Gastrocnemius medialis (tissue), 4 donors: ENCODE measurements around the gene SHF.

Source experiments
- CTCF ChIP-seq, 5 experiments: fragments of 450-650 bp in 3 of 5; fragments of 200-600 bp in 2 of 5; sonication (generic) in 2 of 5; IDR thresholded peaks in 4 of 5; conservative IDR thresholded peaks in 1 of 5; 1 replicate in 4 of 5; 2 replicates in 1 of 5; pipeline ENCODE4 v1.5.1; 2016 to 2019; ENCODE audit warnings: antibody characterized with exemption in 5 of 5, mild to moderate bottlenecking in 3 of 5, moderate library complexity in 3 of 5
- POLR2A ChIP-seq, 2 donors: fragments of 450-650 bp; IDR thresholded peaks; one replicate each; pipeline ENCODE4 v1.6.1; 2017; ENCODE audit warnings: antibody characterized with exemption in 2 of 2, mild to moderate bottlenecking in 2 of 2, moderate library complexity in 2 of 2

GRCh38 chr15:45212493-45212892 lies 24.7 kb upstream of the SHF start:
- TF ChIP-seq CTCF (IDR thresholded peaks at IDR 0.05 in 4 of 5, conservative IDR thresholded peaks at IDR 0.05 in 1 of 5): no peak
- TF ChIP-seq POLR2A (IDR thresholded peaks at IDR 0.05): no peak
